ENCODE results near the gene UNKL.

DNA sequence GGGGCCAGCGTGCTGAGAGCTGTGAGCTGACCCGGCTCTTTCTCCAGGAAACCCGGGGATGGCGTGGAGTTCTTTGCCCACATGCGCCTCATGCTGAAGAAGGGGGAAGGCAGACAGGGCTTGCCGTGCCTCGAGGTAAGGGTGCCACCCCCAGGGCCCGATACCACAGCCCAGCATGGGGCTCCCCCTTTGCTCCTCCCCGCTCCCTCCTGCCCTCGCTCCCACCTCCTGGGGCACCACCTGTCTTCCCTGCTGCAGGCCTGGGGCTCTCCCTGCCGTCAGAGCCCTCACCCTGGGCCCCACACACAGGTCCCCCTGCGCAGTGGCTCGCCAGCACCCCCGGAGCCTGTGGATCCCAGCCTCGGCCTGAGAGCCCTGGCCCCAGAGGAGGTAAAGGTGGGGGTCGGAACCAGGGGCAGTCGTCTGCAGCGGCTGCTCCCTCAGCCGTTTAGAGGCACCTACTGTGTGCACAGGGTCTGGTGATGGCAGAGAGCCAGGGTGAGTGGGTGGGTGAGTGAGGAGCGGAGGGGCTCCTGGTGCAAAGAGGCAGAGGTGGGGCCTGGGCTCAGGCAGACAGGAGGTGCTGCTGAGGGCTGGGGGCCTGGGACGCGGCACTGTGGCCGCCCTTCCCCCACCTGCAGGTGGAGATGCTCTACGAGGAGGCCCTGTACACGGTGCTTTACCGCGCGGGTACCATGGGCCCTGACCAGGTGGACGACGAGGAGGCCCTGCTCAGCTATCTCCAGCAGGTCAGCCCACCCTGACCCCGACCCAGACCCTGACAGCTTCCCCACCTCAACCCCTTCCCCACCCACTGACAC, 75.4 kb downstream of the UNKL start:
- TF ChIP-seq, protein P1, sequence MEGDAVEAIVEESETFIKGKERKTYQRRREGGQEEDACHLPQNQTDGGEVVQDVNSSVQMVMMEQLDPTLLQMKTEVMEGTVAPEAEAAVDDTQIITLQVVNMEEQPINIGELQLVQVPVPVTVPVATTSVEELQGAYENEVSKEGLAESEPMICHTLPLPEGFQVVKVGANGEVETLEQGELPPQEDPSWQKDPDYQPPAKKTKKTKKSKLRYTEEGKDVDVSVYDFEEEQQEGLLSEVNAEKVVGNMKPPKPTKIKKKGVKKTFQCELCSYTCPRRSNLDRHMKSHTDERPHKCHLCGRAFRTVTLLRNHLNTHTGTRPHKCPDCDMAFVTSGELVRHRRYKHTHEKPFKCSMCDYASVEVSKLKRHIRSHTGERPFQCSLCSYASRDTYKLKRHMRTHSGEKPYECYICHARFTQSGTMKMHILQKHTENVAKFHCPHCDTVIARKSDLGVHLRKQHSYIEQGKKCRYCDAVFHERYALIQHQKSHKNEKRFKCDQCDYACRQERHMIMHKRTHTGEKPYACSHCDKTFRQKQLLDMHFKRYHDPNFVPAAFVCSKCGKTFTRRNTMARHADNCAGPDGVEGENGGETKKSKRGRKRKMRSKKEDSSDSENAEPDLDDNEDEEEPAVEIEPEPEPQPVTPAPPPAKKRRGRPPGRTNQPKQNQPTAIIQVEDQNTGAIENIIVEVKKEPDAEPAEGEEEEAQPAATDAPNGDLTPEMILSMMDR (IDR thresholded peaks at IDR 0.05 in 8 of 11, conservative IDR thresholded peaks at IDR 0.05 in 3 of 11) = no peak
- no peak for TF ChIP-seq POLR2A (IDR thresholded peaks at IDR 0.05)
